Esophagus muscularis mucosa (tissue), 4 donors: ENCODE data around the gene NEMP2. TPM values are rescaled to one million over a fixed set of nuclear protein-coding genes. Genes with fewer than 3 reads are reported as not detected.

Experiments
- DNase-seq: peaks from one replicate; pipeline ENCODE4 v3.0.0-alpha.2; 2017; ENCODE audit errors: extremely low spot score
- H3K27ac ChIP-seq, 4 donors: fragments of 200-600 bp; sonication (generic); replicated peaks in 1 of 4; 1 replicate in 3 of 4; 2 replicates in 1 of 4; pipeline ENCODE4 v1.5.1; 2016 to 2019; ENCODE audit warnings: mild to moderate bottlenecking in 1 of 4
- H3K27me3 ChIP-seq, 4 donors: fragments of 200-600 bp; sonication (generic); one replicate each; pipeline versions ENCODE4 v1.5.1 to v1.6.0; 2016 to 2019
- H3K36me3 ChIP-seq, 4 donors: fragments of 200-600 bp; sonication (generic); one replicate each; pipeline ENCODE4 v1.5.1; 2016 to 2019
- H3K4me1 ChIP-seq, 4 donors: fragments of 200-600 bp; sonication (generic); one replicate each; pipeline ENCODE4 v1.5.1; 2016 to 2019
- H3K4me3 ChIP-seq, 4 donors: fragments of 200-600 bp; sonication (generic); 1 replicate in 2 of 4; 2 replicates in 2 of 4; pipeline ENCODE4 v1.5.1; 2016 to 2019; ENCODE audit warnings: mild to moderate bottlenecking in 4 of 4, moderate library complexity in 1 of 4
- H3K9me3 ChIP-seq, 4 donors: fragments of 200-600 bp; sonication (generic); 1 replicate in 3 of 4; 2 replicates in 1 of 4; pipeline ENCODE4 v1.5.1; 2016 to 2019
- EP300 ChIP-seq: sonication (generic); formaldehyde crosslinking; IDR thresholded peaks from one replicate; pipeline ENCODE4 v1.6.1; 2017; ENCODE audit warnings: antibody characterized with exemption
- POLR2A ChIP-seq: fragments of 450-650 bp; IDR thresholded peaks from one replicate; pipeline ENCODE4 v1.6.1; 2017; ENCODE audit warnings: antibody characterized with exemption, moderate library complexity, mild to moderate bottlenecking, low read depth
- POLR2AphosphoS5 ChIP-seq, 2 donors: sonication (generic); formaldehyde crosslinking; IDR thresholded peaks; one replicate each; pipeline ENCODE4 v1.6.1; 2017; ENCODE audit warnings: antibody characterized with exemption in 2 of 2
- WGBS: methylation state at CpG from one replicate; pipeline ENCODE4 v1.1.5; 2018; 5-methylcytosine and 5-hydroxymethylcytosine counted together
- intact Hi-C: fragments of 100-400 bp; cut with DNase I; formaldehyde crosslinking; loops from one replicate; pipeline ENCODE4 v1.15.1; 2023
- total RNA-seq, 4 donors: library from RNA; depleted of rRNA; stranded (reverse); fragments of >200 nt; gene quantifications; one replicate each; pipeline versions ENCODE4 v1.1.0 to v1.2.1, GENCODE V29; 2016
- TF ChIP-seq, protein P1 (sequence below), 3 experiments: fragments of 200-600 bp in 2 of 3; fragments of 450-650 bp in 1 of 3; sonication (generic) in 2 of 3; IDR thresholded peaks; one replicate each; pipeline ENCODE4 v1.5.1; 2017 to 2019; ENCODE audit warnings: antibody characterized with exemption in 3 of 3, mild to moderate bottlenecking in 2 of 3, moderate library complexity in 1 of 3

NEMP2 gene
- total RNA-seq, 4 donors from 2014 or later: 2.5 to 5.7 (median 4.3) TPM

DNA sequence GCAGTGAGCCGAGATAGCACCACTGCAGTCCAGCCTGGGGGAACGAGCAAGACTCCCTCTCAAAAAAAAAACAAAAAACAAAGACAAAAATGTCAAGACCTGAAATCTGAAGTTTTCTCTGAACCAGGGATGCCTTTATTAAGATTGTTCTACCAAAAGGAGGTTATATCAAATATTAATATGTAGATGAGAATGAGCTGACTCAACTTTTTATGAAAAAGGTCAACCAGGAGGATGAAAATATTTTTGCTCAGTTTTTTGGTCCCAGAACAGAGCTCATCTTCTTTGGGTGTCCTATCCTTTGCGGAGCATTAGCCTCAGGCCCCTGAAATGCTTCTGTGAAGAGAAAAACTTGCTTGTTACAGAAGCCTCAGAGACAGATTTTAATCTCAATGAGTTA lies 44.0 kb downstream of the NEMP2 start:
- 96% methylated on average over 3 of the region's 3 CpGs for WGBS
- intact Hi-C loops: no loop called here
- Histone ChIP-seq H3K27ac (no peak overlapping the region), H3K27me3 (no peaks in the 10 kb centered on the region), H3K4me3 (no peak overlapping the region), H3K36me3 (peaks cover 10 to 46% (median 27%) of the 10 kb centered on the region in 4 donors), H3K9me3 (no peaks in the 10 kb centered on the region), H3K4me1 (peaks cover 11 to 15% (median 12%) of the 10 kb centered on the region in 4 donors)
- DNase-seq: no peak
- TF ChIP-seq EP300: no peak
- TF ChIP-seq POLR2A: no peak
- TF ChIP-seq POLR2AphosphoS5 (IDR thresholded peaks at IDR 0.05): no peak
- TF ChIP-seq, protein P1, sequence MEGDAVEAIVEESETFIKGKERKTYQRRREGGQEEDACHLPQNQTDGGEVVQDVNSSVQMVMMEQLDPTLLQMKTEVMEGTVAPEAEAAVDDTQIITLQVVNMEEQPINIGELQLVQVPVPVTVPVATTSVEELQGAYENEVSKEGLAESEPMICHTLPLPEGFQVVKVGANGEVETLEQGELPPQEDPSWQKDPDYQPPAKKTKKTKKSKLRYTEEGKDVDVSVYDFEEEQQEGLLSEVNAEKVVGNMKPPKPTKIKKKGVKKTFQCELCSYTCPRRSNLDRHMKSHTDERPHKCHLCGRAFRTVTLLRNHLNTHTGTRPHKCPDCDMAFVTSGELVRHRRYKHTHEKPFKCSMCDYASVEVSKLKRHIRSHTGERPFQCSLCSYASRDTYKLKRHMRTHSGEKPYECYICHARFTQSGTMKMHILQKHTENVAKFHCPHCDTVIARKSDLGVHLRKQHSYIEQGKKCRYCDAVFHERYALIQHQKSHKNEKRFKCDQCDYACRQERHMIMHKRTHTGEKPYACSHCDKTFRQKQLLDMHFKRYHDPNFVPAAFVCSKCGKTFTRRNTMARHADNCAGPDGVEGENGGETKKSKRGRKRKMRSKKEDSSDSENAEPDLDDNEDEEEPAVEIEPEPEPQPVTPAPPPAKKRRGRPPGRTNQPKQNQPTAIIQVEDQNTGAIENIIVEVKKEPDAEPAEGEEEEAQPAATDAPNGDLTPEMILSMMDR (IDR thresholded peaks at IDR 0.05): no peak

DNA sequence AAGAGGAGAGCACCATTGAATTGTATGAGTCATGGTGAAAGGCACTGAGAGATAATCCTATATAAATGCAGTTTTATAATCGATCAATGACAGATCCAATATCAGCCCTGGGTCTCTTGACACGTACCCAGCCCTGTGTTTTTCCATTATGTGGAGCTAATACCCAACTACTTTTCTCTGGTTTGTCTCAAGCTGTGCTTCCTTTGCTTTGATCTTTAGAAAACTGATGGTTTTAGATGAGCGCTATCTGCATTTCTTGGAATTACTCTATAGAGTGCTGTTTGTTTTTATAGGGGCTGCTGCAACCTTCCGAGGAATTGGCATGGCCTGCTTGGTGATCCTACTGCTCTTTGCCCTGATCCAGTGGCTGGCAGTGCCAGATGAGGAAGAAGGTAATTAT lies 45.0 kb downstream of the NEMP2 start:
- Histone ChIP-seq H3K4me3 (no peak overlapping the region), H3K36me3 (peaks cover 10 to 46% (median 27%) of the 10 kb centered on the region in 4 donors), H3K9me3 (no peaks in the 10 kb centered on the region), H3K27ac (no peak overlapping the region), H3K4me1 (peaks cover 11 to 22% (median 15%) of the 10 kb centered on the region in 4 donors), H3K27me3 (no peaks in the 10 kb centered on the region)
- TF ChIP-seq POLR2AphosphoS5 (IDR thresholded peaks at IDR 0.05) (no peak), POLR2A (no peak), EP300 (no peak)
- TF ChIP-seq, protein P1 (IDR thresholded peaks at IDR 0.05): no peak
- intact Hi-C loops: no loop called here
- no peak for DNase-seq
- WGBS: 91% methylated on average over 4 of the region's 4 CpGs

DNA sequence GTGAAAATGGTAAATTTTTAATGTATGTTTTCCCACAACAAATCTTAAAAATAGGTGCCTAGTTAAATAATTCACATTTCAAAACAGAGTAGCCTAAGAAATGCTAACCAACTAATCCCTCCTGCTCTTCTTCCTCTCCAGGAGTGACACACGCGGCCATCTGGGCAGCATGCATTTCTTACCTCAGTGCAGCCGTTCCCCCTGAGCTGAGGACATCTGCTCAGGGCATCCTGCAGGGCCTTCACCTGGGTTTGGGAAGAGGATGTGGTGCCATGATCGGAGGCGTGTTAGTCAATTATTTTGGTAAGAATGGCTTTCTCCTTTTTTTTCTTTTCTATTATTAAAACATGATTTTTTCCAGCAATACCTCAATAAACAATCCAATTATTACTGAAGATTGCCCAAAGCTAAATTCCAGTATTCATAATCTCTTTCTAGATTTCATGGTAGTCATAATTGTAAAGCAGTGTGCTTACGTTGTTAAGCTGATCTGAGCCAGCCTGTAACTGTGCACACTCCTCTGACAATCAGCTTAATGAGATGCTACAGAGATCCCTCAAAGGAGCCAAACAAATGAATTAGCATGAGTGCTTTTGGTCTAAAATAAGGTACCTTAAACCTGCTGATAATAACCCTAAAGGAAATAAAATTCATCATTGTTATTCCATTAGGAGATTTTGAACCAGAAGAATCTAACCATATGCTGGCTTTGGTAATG lies 45.8 kb downstream of the NEMP2 start:
- Histone ChIP-seq H3K27me3 (no peaks in the 10 kb centered on the region), H3K27ac (no peak overlapping the region), H3K36me3 (peaks cover 10 to 46% (median 27%) of the 10 kb centered on the region in 4 donors), H3K4me3 (no peak overlapping the region), H3K9me3 (no peaks in the 10 kb centered on the region), H3K4me1 (peaks cover 11 to 24% (median 17%) of the 10 kb centered on the region in 4 donors)
- WGBS: 94% methylated on average over 6 of the region's 6 CpGs
- intact Hi-C loops: no loop called here
- DNase-seq: no peak
- TF ChIP-seq, protein P1 (IDR thresholded peaks at IDR 0.05): no peak
- TF ChIP-seq POLR2AphosphoS5 (IDR thresholded peaks at IDR 0.05) (no peak), POLR2A (no peak), EP300 (no peak)

DNA sequence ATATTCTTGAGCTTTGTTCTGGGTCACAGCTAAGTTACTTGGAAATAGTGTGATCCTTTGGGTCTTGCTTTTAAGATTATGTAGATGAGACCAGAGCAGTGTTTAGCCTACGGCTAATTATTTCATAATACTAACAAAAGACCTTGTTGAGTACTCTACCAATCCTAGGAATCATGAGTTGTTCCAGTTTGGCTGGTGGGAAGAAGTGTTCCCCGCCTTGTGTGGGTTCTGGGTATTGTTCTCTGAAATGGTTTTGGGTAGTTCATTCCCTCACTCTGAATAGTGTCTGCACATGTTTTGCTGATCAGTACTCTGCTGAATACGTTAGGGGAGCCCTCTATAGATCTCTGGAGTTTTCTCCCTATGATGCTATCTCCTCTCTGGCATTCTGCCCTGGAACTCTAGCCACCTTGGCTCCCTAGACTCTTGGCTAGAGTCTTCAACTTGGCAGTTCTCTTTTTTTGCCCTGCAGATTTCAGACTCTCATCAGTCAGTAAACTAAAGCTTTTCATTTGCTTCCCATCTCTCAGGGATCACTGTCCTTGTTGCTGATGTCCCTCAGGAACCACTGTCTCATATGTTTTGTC lies 48.4 kb downstream of the NEMP2 start:
- Histone ChIP-seq H3K27ac (peak overlapping the region in 1 of 4 donors; percentile 6), H3K9me3 (no peaks in the 10 kb centered on the region), H3K36me3 (peaks cover 10 to 30% (median 22%) of the 10 kb centered on the region in 4 donors), H3K27me3 (no peaks in the 10 kb centered on the region), H3K4me1 (peaks cover 12 to 38% (median 28%) of the 10 kb centered on the region in 4 donors), H3K4me3 (no peak overlapping the region)
- DNase-seq: no peak
- WGBS: 69% methylated on average over 3 of the region's 3 CpGs
- intact Hi-C loops: no loop called here
- TF ChIP-seq, protein P1 (IDR thresholded peaks at IDR 0.05): no peak
- no peak for TF ChIP-seq POLR2A
- no peak for TF ChIP-seq EP300
